ENCODE data around the gene KIF21B.

KIF21B gene

GRCh38 chr1:201023517-201023902 lies at the start of gene KIF21B:
TSS of gene KIF21B (minus strand) at chr1:201023714. CDS start at chr1:201023383, 331 bp downstream.
- no peak for DNase-seq

GRCh38 chr1:201072922-201073321 lies 49.4 kb upstream of the KIF21B start:
- no peak for DNase-seq

- DNase-seq = no peak
Measured at GRCh38 chr1:201072149-201072548, 48.6 kb upstream of the KIF21B start.

GRCh38 chr1:201069636-201070035 lies 46.1 kb upstream of the KIF21B start:
- no peak for DNase-seq

GRCh38 chr1:201068976-201069375 lies 45.5 kb upstream of the KIF21B start:
- no peak for DNase-seq

GRCh38 chr1:201066986-201067385 lies 43.5 kb upstream of the KIF21B start:
- no peak for DNase-seq

- no peak for DNase-seq
Measured at GRCh38 chr1:201065686-201066085, 42.2 kb upstream of the KIF21B start.

- DNase-seq = no peak
Measured at GRCh38 chr1:201064806-201065205, 41.3 kb upstream of the KIF21B start.

GRCh38 chr1:201063145-201063544 lies 39.6 kb upstream of the KIF21B start:
- DNase-seq = no peak

GRCh38 chr1:201062511-201063091 lies 39.1 kb upstream of the KIF21B start:
- DNase-seq = no peak

- no peak for DNase-seq
Measured at GRCh38 chr1:201061886-201062285, 38.4 kb upstream of the KIF21B start.

GRCh38 chr1:201061049-201061448 lies 37.5 kb upstream of the KIF21B start:
- DNase-seq = no peak

- DNase-seq = no peak
Measured at GRCh38 chr1:201060586-201060985, 37.1 kb upstream of the KIF21B start.

- no peak for DNase-seq
Measured at GRCh38 chr1:201059871-201060555, 36.5 kb upstream of the KIF21B start.

- no peak for DNase-seq
Measured at GRCh38 chr1:201059401-201059800, 35.9 kb upstream of the KIF21B start.

- no peak for DNase-seq
Measured at GRCh38 chr1:201054091-201054543, 30.6 kb upstream of the KIF21B start.

- DNase-seq = no peak
Measured at GRCh38 chr1:201053155-201053860, 29.8 kb upstream of the KIF21B start.

- DNase-seq = no peak
Measured at GRCh38 chr1:201051399-201051798, 27.9 kb upstream of the KIF21B start.

- no peak for DNase-seq
Measured at GRCh38 chr1:201050515-201051277, 27.2 kb upstream of the KIF21B start.

- DNase-seq = no peak
Measured at GRCh38 chr1:201049248-201049831, 25.8 kb upstream of the KIF21B start.

- no peak for DNase-seq
Measured at GRCh38 chr1:201048521-201048920, 25.0 kb upstream of the KIF21B start.

GRCh38 chr1:201044119-201044518 lies 20.6 kb upstream of the KIF21B start:
- DNase-seq = no peak
